Epithelial cell of prostate (primary cell): ENCODE measurements around the gene PPDPF.

Experiments used
- DNase-seq: peaks from one replicate; pipeline ENCODE4 v3.0.0-alpha.2; 2011; ENCODE audit warnings: low read depth, low spot score
- H3K27ac ChIP-seq: fragments of 450-650 bp; 2 replicates; pipeline ENCODE4 v1.5.1; 2017; ENCODE audit warnings: mild to moderate bottlenecking

PPDPF gene

DNA sequence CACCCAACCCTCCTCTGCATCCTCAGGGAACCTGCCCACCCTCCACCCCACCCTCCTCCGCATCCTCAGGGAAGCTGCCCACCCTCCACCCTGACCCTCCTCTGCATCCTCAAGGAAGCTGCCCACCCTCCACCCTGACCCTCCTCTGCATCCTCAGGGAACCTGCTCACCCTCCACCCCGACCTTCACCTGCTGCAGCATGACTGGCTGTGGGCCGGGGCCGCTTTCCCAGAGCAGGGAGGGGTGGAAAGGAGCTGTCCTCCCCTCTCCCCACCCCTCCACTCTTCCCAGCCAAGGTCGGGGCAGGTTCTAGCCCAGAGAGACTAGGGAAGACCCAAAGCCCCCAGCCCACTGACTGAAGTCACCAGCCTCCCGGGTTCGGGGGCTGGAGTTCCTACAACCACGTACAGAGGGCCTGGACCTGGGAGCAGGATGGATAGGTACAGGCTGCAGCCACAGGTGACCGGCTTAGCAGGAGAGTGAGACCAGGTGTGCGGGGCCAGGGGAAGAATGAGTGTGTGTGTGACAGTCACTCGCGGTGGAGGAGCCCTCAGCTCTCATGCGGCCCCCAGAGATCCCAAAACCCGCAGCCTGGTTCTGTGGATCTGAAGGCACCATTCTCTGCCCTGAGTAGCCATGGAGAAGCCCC is 33.3 kb upstream of the PPDPF start:
- no peak overlapping the region for H3K27ac ChIP-seq
- no peak for DNase-seq

GRCh38 chr20:63487781-63488241 is 32.8 kb upstream of the PPDPF start:
- no peak overlapping the region for H3K27ac ChIP-seq
- no peak for DNase-seq

DNA sequence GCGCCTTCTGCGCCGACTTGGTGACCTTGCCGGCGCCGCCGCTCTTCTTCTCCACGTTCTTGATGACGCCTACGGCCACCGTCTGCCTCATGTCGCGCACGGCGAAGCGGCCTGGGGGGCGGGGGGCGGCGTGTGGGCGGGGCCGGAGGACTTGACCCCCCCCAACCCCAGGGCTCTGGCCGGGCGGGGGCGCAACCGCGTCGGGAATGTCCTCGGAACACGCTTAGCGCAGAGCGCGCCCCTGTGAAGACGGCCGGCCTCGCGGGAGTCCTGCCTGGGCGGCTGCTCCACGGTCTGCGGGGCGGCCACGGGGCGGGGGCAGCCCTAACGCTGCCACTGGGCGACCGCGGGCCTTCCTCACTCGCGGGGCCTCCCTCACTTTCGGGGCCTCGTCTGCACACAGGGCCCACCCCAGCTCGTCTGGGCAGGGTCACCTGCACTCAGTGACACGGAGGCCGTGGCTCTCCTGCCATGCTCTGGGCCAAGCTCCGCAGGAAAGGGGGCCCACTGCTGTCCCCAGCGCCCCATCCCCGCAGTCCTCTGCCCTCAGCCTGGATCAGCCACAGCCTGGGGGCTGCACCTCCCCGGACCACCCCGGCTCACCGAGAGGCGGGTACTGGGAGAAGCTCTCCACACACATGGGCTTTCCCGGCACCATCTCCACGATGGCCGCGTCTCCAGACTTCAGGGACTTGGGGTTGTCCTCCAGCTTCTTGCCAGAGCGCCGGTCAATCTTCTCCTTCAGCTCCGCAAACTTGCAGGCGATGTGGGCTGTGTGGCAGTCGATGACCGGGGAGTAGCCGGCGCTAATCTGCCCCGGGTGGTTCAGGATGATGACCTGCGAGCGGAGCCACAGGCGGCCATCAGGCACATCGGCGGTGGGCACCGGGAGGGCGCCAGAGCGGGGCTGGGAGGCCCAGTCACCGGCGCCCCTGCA is 32.0 kb upstream of the PPDPF start:
- H3K27ac ChIP-seq, result no peak overlapping the region
- DNase-seq, result no peak

- no peak for DNase-seq
- no peak overlapping the region for H3K27ac ChIP-seq
Measured at GRCh38 chr20:63490416-63490815, 30.1 kb upstream of the PPDPF start.

GRCh38 chr20:63491078-63491477 is 29.5 kb upstream of the PPDPF start:
- no peak for DNase-seq
- H3K27ac ChIP-seq, result no peak overlapping the region

GRCh38 chr20:63491635-63492230 is 28.8 kb upstream of the PPDPF start:
- DNase-seq, result no peak
- H3K27ac ChIP-seq, result no peak overlapping the region

DNA sequence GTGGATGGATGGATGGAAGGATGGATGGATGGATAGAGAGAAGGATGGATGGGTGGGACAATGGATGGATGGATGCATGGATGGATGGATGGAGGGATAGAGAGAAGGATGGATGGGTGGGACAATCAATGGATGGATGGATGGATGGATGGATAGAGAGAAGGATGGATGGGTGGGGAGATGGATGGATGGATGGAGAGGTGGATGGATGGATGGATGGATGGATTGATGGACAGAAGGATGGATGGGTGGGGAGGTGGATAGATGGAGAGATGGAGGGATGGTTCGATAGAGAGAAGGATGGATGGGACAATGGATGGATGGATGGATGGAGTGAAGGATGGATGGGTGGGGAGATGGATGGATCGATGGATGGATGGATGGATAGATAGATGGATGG is 28.0 kb upstream of the PPDPF start:
- DNase-seq, result no peak
- no peak overlapping the region for H3K27ac ChIP-seq

DNA sequence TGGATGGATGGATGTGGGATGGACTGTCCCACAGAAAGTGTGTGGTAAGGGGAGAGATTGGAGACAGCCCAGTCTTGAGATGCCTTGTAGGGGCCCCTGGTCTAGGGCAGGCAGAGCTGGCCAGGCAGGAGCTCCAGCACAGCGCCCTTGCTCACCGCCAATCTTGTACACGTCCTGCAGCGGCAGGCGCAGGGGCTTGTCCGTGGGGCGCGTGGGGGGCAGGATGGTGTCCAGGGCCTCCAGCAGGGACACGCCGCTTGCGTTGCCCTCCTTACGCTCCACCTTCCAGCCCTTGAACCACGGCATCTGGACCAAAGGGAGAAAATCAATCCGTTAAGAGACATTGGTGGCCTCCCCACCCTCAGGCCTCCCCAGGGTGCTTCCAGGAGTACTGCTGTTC is 27.6 kb upstream of the PPDPF start:
- DNase-seq, result no peak
- no peak overlapping the region for H3K27ac ChIP-seq

GRCh38 chr20:63493563-63494020 is 27.0 kb upstream of the PPDPF start:
- no peak for DNase-seq
- H3K27ac ChIP-seq, result no peak overlapping the region

GRCh38 chr20:63494084-63494419 is 26.5 kb upstream of the PPDPF start:
- DNase-seq, result no peak
- no peak overlapping the region for H3K27ac ChIP-seq

DNA sequence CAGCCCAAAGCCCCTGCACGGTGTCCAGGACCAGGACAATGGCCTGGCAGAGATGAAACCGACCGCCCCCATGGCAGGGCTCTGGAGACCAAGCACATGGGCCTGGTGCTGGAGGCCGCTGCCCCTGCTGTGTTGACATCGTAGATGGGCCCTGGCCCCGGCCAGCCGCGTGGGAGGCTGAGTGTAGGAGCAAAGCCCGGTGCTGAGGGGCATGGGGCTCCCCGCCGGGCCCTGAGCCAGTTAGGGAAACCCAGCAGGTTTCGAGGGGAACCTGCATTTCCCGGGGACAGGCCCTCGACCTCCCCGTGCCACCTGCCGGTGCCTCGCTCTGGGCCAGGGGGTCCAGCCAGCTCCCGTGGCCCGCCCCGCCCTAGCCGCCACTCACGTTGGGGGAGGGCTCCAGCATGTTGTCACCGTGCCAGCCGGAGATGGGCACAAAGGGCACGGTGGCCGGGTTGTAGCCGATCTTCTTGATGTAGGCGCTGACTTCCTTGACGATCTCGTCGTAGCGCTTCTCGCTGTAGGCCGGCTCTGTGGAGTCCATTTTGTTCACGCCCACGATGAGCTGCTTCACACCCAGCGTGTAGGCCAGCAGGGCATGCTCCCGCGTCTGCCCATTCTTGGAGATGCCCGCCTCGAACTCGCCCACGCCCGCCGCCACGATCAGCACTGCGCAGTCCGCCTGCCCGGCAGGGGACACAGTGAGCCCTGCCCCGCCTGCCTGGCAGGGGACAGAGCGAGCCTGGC is 26.0 kb upstream of the PPDPF start:
- no peak for DNase-seq
- H3K27ac ChIP-seq, result no peak overlapping the region

DNA sequence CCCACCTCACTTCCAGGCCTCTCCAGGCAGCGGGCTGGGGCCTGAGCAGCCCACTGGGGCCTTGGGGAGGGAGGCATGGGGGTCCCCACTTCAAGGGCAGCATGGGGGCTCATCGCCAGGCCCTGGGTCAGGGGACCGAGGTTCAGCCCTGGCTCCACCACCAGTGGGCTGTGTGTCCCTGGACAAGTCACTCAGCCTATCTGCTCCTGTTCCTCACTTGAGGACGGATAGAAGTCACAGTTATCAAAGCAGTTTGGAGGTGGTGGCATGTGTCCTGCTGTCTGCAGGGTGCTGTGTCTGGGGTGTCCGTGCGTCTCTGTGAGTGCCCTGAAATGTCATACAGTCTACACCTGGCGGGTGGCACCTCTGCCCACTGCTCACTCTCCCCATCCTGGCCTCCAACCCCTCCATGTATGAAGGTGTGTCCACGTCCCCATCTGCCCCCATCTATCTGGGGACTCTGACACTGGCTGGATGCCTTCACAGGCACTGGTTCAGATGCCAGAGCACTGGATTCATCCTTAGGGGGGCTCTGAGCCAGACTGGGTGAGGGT is 25.3 kb upstream of the PPDPF start:
- no peak overlapping the region for H3K27ac ChIP-seq
- DNase-seq, result no peak

DNA sequence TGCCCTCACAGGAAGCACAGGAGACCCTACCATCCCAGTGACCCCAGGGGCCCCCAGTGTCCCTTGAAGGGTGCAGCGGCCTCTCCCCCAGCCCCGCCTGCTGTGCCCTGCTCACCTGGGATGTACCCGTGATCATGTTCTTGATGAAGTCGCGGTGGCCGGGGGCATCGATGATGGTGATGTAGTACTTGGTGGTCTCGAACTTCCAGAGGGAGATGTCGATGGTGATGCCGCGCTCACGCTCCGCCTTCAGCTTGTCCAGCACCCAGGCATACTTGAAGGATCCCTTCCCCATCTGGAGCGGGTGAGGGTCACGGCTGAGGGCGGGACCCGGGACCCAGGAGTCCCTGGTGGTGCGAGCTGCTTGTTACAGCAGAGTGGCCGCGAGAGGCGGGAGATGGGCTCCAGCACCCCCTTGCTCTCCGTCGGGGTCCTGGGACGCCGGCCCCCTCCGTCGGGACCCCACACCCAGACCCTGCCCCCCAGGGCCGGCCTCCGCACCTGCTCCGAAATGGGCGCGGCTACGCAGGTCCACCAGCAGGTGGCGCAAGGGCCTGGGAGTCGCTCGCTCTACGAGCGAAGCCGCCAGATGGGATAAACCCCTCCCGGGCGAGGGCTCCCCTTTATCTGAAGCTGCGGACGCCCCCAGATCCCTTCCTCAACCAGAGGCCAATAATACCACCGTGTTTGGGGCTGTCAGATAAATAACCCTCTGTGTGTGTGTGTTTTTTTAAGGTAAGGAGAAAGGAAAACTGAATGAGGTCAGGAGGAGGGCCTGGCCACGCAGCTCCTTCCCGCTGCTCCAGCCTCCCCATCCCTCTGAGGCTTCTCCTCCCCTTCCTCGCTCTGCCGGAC is 24.6 kb upstream of the PPDPF start:
- H3K27ac ChIP-seq, result no peak overlapping the region
- DNase-seq, result no peak

DNA sequence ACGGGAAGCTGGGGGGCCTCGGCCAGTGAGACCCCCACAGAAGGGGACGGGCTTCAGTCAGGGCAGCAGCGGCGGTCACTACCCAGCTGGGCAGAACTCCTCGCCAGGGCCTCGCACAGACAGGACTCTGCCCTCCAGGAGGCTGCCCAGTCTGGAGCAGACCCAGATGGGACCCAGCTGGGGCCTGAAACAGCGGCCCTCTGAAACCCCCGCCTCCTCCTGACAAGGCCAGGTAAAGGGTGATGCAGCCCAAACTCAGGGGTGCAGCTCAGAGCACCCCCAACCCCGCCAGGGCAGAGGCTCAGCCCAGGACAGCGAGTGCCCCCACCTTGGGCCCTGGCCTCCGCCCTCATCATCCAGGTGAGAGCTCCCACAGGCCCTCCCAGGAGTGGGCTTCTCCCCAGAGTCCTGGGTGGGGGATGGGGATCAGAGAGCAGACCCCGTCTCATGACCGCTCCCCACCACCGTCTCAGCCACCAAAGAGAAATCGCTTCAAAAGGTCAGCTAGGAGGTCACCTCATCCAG is 23.9 kb upstream of the PPDPF start:
- DNase-seq, result no peak
- no peak overlapping the region for H3K27ac ChIP-seq

GRCh38 chr20:63497138-63497945 is 23.2 kb upstream of the PPDPF start:
- no peak for DNase-seq

DNA sequence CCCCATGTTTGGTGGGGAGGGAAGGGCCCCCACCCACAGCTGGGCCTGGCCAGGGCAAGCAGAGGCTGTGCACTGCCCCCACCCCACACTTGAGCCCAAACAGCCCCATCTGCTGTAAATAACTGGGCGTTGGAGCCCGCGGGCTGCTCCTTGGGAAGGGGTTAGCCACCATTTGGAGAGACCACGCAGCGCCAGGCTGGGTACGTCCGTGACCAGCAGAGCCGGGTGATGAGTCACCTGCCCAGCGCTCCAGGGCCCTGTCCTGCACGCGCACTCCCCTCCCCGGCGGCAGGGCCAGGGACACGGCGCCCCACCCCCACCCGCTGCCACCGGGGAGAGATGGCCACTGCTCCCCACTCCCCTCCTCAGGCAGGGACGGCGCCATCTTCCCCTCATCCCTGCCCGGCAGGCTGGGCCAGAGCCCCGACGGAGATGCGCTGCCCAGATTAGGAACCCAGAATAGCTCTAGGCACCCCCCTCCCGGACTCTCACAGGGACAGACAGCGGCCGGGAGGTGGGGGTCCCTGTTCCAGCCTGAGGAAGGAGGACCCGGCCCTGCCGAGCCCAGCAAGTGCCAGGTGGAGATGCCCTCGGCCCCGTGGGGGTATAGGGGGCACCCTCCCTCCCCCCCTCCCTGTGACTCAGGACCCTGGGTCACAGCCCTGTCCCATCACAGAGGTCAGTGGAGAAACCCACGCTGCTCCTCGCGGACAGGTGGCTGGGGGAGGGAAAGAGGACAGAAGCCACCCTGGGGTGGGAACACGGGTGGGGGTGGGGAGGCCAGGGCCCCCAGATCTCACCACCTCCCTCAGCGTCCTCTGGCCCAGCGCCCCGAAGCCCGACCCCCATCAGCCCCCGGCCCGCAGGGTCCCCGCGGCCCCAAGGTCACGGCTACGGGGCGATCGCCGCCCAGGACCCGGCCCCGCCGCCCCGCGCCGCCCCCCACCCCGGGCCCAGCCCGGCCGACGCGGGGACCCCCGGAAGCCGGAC is 22.3 kb upstream of the PPDPF start:
- DNase-seq, result no peak

More at GRCh38 chr20:63497138-63497945, 23.2 kb upstream of the PPDPF start:
- no peak overlapping the region for H3K27ac ChIP-seq

DNA sequence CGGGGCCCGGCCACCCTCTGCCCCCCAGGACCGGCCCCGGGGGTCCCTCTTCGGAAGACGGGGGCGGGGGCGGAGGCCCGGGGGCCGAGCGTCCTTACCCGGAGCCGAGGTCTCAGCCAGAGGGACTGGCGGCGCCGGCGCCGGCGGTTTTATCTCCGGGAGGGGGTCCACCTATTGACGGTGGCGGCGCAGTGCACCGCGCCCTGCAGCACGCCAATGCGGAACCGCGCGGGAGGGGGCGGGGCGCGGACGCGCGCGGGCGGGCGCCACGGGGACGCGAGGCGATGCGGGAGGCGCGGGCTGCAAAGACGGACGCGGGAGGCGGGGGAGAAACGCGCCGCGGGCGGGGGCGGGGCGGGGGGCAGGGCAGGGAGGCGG is 21.6 kb upstream of the PPDPF start, which contains the start of gene EEF1A2:
Gene EEF1A2 (minus strand): TSS at position 124 of the 378 bp plus-strand sequence. CDS start 1,320 bp downstream, outside the sequence.
- no peak for DNase-seq
- no peak within 1 kb of the TSS for H3K27ac ChIP-seq

More for the DNA sequence above, 22.3 kb upstream of the PPDPF start:
- no peak overlapping the region for H3K27ac ChIP-seq
